Activated naive CD4-positive, alpha-beta T cell treated with Interleukin-2 at 50 U/mL for 16 hours (primary cell): ENCODE data around the gene EFNA1.
"Not testable (repeated sequence)": the region's sequence is repeated elsewhere in the genome, so short reads cannot be mapped to it uniquely, and the experiment has no call there.

Experiments used
- DNase-seq: peaks from one replicate; pipeline ENCODE4 v3.0.0-alpha.2; 2020

The EFNA1 gene

GRCh38 chr1:155092641-155093040 is 35.0 kb upstream of the EFNA1 start:
- no peak for DNase-seq

GRCh38 chr1:155093911-155094621 is 33.6 kb upstream of the EFNA1 start:
- DNase-seq, result no peak

GRCh38 chr1:155094622-155094948 is 33.1 kb upstream of the EFNA1 start:
- DNase-seq, result no peak

- no peak for DNase-seq
Observed at GRCh38 chr1:155099331-155099730, 28.3 kb upstream of the EFNA1 start.

GRCh38 chr1:155103325-155103724 is 24.4 kb upstream of the EFNA1 start:
- DNase-seq, result no peak

- no peak for DNase-seq
Observed at GRCh38 chr1:155104605-155105534, 22.8 kb upstream of the EFNA1 start.

- no peak for DNase-seq
Observed at GRCh38 chr1:155105604-155106011, 22.1 kb upstream of the EFNA1 start.

GRCh38 chr1:155106862-155107261 is 20.8 kb upstream of the EFNA1 start:
- no peak for DNase-seq

GRCh38 chr1:155107309-155108264 is 20.1 kb upstream of the EFNA1 start:
- no peak for DNase-seq

- no peak for DNase-seq
Observed at GRCh38 chr1:155108296-155108695, 19.4 kb upstream of the EFNA1 start.

GRCh38 chr1:155110381-155110780 is 17.3 kb upstream of the EFNA1 start:
- DNase-seq, result no peak

GRCh38 chr1:155110826-155111225 is 16.9 kb upstream of the EFNA1 start:
- no peak for DNase-seq

GRCh38 chr1:155113450-155113980 is 14.2 kb upstream of the EFNA1 start:
- DNase-seq, result no peak

GRCh38 chr1:155116113-155116764 is 11.4 kb upstream of the EFNA1 start:
- no peak for DNase-seq

- DNase-seq, result no peak
Observed at GRCh38 chr1:155117610-155118009, 10.1 kb upstream of the EFNA1 start.

GRCh38 chr1:155118090-155118489 is 9.6 kb upstream of the EFNA1 start:
- DNase-seq, result not testable (repeated sequence)

GRCh38 chr1:155120253-155120652 is 7.4 kb upstream of the EFNA1 start:
- DNase-seq, result no peak

GRCh38 chr1:155121249-155121648 is 6.4 kb upstream of the EFNA1 start:
- no peak for DNase-seq

GRCh38 chr1:155122308-155122707 is 5.4 kb upstream of the EFNA1 start:
- DNase-seq, result no peak

GRCh38 chr1:155123801-155124200 is 3.9 kb upstream of the EFNA1 start:
- DNase-seq, result no peak

- no peak for DNase-seq
Observed at GRCh38 chr1:155124503-155125463, 2.9 kb upstream of the EFNA1 start.
